ENCODE data around the gene CYSLTR2. TPM values are rescaled to one million over a fixed set of nuclear protein-coding genes. Genes with fewer than 3 reads are reported as not detected.

Gene CYSLTR2
- total and polyA plus RNA-seq, 10 donors, result 0.61 to 8.3 (median 5.3) TPM

- H3K9me3 ChIP-seq, result peaks cover 0 to 21% (median 18%) of the 10 kb centered on the region in 8 donors
- TF ChIP-seq, protein P1, sequence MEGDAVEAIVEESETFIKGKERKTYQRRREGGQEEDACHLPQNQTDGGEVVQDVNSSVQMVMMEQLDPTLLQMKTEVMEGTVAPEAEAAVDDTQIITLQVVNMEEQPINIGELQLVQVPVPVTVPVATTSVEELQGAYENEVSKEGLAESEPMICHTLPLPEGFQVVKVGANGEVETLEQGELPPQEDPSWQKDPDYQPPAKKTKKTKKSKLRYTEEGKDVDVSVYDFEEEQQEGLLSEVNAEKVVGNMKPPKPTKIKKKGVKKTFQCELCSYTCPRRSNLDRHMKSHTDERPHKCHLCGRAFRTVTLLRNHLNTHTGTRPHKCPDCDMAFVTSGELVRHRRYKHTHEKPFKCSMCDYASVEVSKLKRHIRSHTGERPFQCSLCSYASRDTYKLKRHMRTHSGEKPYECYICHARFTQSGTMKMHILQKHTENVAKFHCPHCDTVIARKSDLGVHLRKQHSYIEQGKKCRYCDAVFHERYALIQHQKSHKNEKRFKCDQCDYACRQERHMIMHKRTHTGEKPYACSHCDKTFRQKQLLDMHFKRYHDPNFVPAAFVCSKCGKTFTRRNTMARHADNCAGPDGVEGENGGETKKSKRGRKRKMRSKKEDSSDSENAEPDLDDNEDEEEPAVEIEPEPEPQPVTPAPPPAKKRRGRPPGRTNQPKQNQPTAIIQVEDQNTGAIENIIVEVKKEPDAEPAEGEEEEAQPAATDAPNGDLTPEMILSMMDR (IDR thresholded peaks at IDR 0.05 in 8 of 11, conservative IDR thresholded peaks at IDR 0.05 in 3 of 11), result no peak
- H3K36me3 ChIP-seq, result no peaks in the 10 kb centered on the region
- no peaks in the 10 kb centered on the region for H3K27me3 ChIP-seq (replicated peaks in 1 of 7)
- peaks cover 0 to 27% (median 8%) of the 10 kb centered on the region in 6 donors for H3K4me1 ChIP-seq
- H3K4me3 ChIP-seq, result no peak overlapping the region
- intact Hi-C loops (cut with DNase I; ENCODE audit: low total_unique reads), result no loop called here
- WGBS, 5 donors, result 71 to 100% (median 82%) methylated on average over 1 of the region's 1 CpG
- H3K27ac ChIP-seq, result no peak overlapping the region
- no peak for DNase-seq
These were observed 21.5 kb downstream of the CYSLTR2 start for GRCh38 chr13:48675247-48675646.

GRCh38 chr13:48678316-48678715 lies 24.6 kb downstream of the CYSLTR2 start:
- H3K27ac ChIP-seq, result no peak overlapping the region
- H3K36me3 ChIP-seq, result no peaks in the 10 kb centered on the region
- H3K4me1 ChIP-seq, result peaks cover 0 to 41% (median 9%) of the 10 kb centered on the region in 6 donors
- H3K9me3 ChIP-seq, result no peaks in the 10 kb centered on the region
- TF ChIP-seq POLR2AphosphoS5 (IDR thresholded peaks at IDR 0.05), result no peak
- TF ChIP-seq POLR2A (IDR thresholded peaks at IDR 0.05), result no peak
- TF ChIP-seq, protein P1 (IDR thresholded peaks at IDR 0.05 in 8 of 11, conservative IDR thresholded peaks at IDR 0.05 in 3 of 11), result no peak
- WGBS, 5 donors, result 78 to 88% (median 84%) methylated on average over 3 of the region's 3 CpGs
- H3K27me3 ChIP-seq (replicated peaks in 1 of 7), result no peaks in the 10 kb centered on the region
- H3K4me3 ChIP-seq, result no peak overlapping the region
- intact Hi-C loops (cut with DNase I; ENCODE audit: low total_unique reads), result no loop called here
- no peak for DNase-seq

GRCh38 chr13:48679941-48680680 lies 26.4 kb downstream of the CYSLTR2 start:
- no peaks in the 10 kb centered on the region for H3K27me3 ChIP-seq (replicated peaks in 1 of 7)
- peaks cover 0 to 41% (median 9%) of the 10 kb centered on the region in 6 donors for H3K4me1 ChIP-seq
- no peaks in the 10 kb centered on the region for H3K36me3 ChIP-seq
- 88 to 96% (median 93%) methylated on average over 10 of the region's 10 CpGs for WGBS, 5 donors
- intact Hi-C loops (cut with DNase I; ENCODE audit: low total_unique reads), result no loop called here
- no peak for TF ChIP-seq POLR2A (IDR thresholded peaks at IDR 0.05)
- H3K27ac ChIP-seq, result no peak overlapping the region
- no peak overlapping the region for H3K4me3 ChIP-seq
- DNase-seq, result no peak
- no peaks in the 10 kb centered on the region for H3K9me3 ChIP-seq

DNA sequence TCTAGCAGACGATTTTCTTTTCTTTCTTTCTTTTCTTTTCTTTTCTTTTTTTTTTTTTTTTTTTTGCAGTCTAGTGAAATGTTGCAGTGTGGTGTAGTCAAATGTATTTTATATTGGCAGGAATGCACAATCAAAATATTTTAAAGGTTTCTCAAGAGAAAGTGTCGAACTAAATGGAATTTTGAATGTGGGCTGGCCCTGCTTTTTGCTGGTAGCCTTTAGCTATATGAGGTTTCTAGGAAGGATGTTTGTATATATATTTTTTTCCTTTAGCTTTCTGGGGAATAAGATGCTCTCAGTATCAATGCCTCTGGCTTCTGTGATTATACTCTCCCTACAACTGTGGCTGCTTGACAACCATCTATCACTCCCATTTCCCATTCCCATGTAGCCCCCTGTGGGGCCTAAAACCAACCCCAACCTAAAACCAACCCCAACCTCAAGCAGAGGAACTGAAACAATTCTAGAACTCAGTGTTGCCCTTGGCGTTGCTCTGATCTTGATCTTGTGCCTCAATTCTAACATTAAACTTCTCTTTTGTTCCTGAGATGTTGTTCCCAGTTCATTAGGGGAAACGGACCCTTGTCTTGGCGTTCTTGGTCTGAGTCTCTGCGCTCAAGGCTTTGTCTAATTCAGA lies 27.1 kb downstream of the CYSLTR2 start:
- H3K27me3 ChIP-seq (replicated peaks in 1 of 7), result no peaks in the 10 kb centered on the region
- no peaks in the 10 kb centered on the region for H3K36me3 ChIP-seq
- DNase-seq, result no peak
- no peaks in the 10 kb centered on the region for H3K9me3 ChIP-seq
- intact Hi-C loops (cut with DNase I; ENCODE audit: low total_unique reads), result no loop called here
- TF ChIP-seq POLR2A (IDR thresholded peaks at IDR 0.05), result no peak
- TF ChIP-seq, protein P1 (IDR thresholded peaks at IDR 0.05 in 8 of 11, conservative IDR thresholded peaks at IDR 0.05 in 3 of 11), result no peak
- no peak for TF ChIP-seq POLR2AphosphoS5 (IDR thresholded peaks at IDR 0.05)
- H3K4me1 ChIP-seq, result peaks cover 0 to 41% (median 9%) of the 10 kb centered on the region in 6 donors
- 74 to 83% (median 80%) methylated on average over 6 of the region's 6 CpGs for WGBS, 5 donors
- no peak overlapping the region for H3K27ac ChIP-seq
- H3K4me3 ChIP-seq, result no peak overlapping the region
